Ammon's horn (tissue), 1 donor: ENCODE data around the gene CFAP57.
"Not testable (repeated sequence)": the region's sequence is repeated elsewhere in the genome, so short reads cannot be mapped to it uniquely, and the experiment has no call there.

Source experiments
- DNase-seq: peaks from one replicate; pipeline ENCODE4 v3.0.0-alpha.2; 2016; ENCODE audit warnings: low spot score

The CFAP57 gene

GRCh38 chr1:43171876-43172526 is at the start of gene CFAP57, which contains the start of gene EBNA1BP2:
CFAP57 (plus strand) TSS chr1:43172330; CDS start chr1:43172754, 424 bp downstream.
EBNA1BP2 (minus strand) TSS chr1:43172290; CDS start chr1:43172118, 172 bp downstream.
- peak; percentile 95 for DNase-seq

- DNase-seq: no peak
These were observed 49.1 kb upstream of the CFAP57 start for GRCh38 chr1:43123031-43123430.

GRCh38 chr1:43128816-43129215 is 43.3 kb upstream of the CFAP57 start:
- no peak for DNase-seq

GRCh38 chr1:43129426-43129825 is 42.7 kb upstream of the CFAP57 start:
- DNase-seq: no peak

- no peak for DNase-seq
These were observed 38.1 kb upstream of the CFAP57 start for GRCh38 chr1:43134068-43134467.

- no peak for DNase-seq
These were observed 37.5 kb upstream of the CFAP57 start for GRCh38 chr1:43134640-43135039.

GRCh38 chr1:43135857-43136781 is 36.0 kb upstream of the CFAP57 start:
- DNase-seq: no peak

- DNase-seq: peak; percentile 57
These were observed 34.6 kb upstream of the CFAP57 start for GRCh38 chr1:43137445-43138052.

GRCh38 chr1:43139295-43139694 is 32.8 kb upstream of the CFAP57 start:
- not testable (repeated sequence) for DNase-seq

- no peak for DNase-seq
These were observed 32.1 kb upstream of the CFAP57 start for GRCh38 chr1:43140010-43140409.

GRCh38 chr1:43140583-43140982 is 31.5 kb upstream of the CFAP57 start:
- no peak for DNase-seq

GRCh38 chr1:43143441-43143888 is 28.7 kb upstream of the CFAP57 start:
- DNase-seq: no peak

GRCh38 chr1:43144237-43144636 is 27.9 kb upstream of the CFAP57 start:
- no peak for DNase-seq

- peak; percentile 80 for DNase-seq
These were observed 24.4 kb upstream of the CFAP57 start for GRCh38 chr1:43147625-43148327.

- no peak for DNase-seq
These were observed 22.2 kb upstream of the CFAP57 start for GRCh38 chr1:43149889-43150288.

GRCh38 chr1:43152866-43153265 is 19.3 kb upstream of the CFAP57 start:
- DNase-seq: no peak

GRCh38 chr1:43153443-43153842 is 18.7 kb upstream of the CFAP57 start:
- no peak for DNase-seq

- no peak for DNase-seq
These were observed 16.1 kb upstream of the CFAP57 start for GRCh38 chr1:43156026-43156425.

- DNase-seq: no peak
These were observed 7.0 kb upstream of the CFAP57 start for GRCh38 chr1:43165162-43165561.

GRCh38 chr1:43165765-43166164 is 6.4 kb upstream of the CFAP57 start:
- DNase-seq: no peak

- no peak for DNase-seq
These were observed 736 bp upstream of the CFAP57 start for GRCh38 chr1:43171312-43171875.
